Measurements from ENCODE around the gene NLRP3. TPM values are rescaled to one million over a fixed set of nuclear protein-coding genes. Genes with fewer than 3 reads are reported as not detected.

NLRP3 gene
- polyA plus RNA-seq, 1 of the 3 experiments (the other 2 are of a cell fraction), result 0.87 TPM

DNA sequence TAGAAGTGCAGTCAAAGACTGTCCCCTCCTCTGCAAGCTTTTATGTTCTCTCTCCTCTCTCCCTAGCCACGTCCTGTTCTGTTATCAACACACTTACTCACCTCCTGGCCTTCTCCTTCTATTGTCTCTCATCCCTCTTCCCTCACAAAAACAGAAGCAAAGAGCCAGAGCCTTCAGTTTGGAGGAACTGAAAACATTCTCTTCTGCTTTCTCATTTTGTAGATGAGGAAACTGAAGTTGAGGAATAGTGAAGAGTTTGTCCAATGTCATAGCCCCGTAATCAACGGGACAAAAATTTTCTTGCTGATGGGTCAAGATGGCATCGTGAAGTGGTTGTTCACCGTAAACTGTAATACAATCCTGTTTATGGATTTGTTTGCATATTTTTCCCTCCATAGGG is 1.9 kb downstream of the NLRP3 start:
- Histone ChIP-seq H3K9me3 (no peaks in the 10 kb centered on the region), H3K4me3 (ENCODE audit: low read depth in 2 of 2, low read length in 1 of 2) (no peak overlapping the region), H3K27me3 (ENCODE audit: insufficient read depth) (no peaks in the 10 kb centered on the region), H3K4me2 (no peak overlapping the region), H2AFZ (ENCODE audit: low read depth) (no peak overlapping the region), H3K27ac (ENCODE audit: low read depth in 2 of 2, low read length in 1 of 2) (no peak overlapping the region), H3K36me3 (replicated peaks in 1 of 2; ENCODE audit: control insufficient read depth in 1 of 2, insufficient read depth in 2 of 2, low read length in 1 of 2) (no peaks in the 10 kb centered on the region), H4K20me1 (ENCODE audit: insufficient read depth) (no peaks in the 10 kb centered on the region), H3K9me2 (no peaks in the 10 kb centered on the region), H3K79me2 (ENCODE audit: insufficient read depth) (no peaks in the 10 kb centered on the region), H3K4me1 (ENCODE audit: control insufficient read depth in 1 of 2, insufficient read depth in 2 of 2, low read depth in 1 of 2, low read length in 1 of 2) (no peaks in the 10 kb centered on the region; a peak in 1 of 4 replicates), H3K9ac (no peak overlapping the region), H3F3A (replicated peaks; ENCODE audit: insufficient read depth) (no peaks in the 10 kb centered on the region)
- WGBS (ENCODE audit: low lambda C conversion rate), result 75% methylated on average over 5 of the region's 5 CpGs
- ChIA-PET POLR2A (no interaction called here), CTCF (no interaction called here)
- TF ChIP-seq RAD21 (IDR thresholded peaks at IDR 0.05; ENCODE audit: low read length) (no peak), SMC3 (IDR thresholded peaks at IDR 0.05; ENCODE audit: low read depth, low read length) (no peak), FOXM1 (IDR thresholded peaks at IDR 0.05; ENCODE audit: low read depth) (no peak), GABPA (IDR thresholded peaks at IDR 0.05; ENCODE audit: low read depth) (no peak), EZH2phosphoT487 (IDR thresholded peaks at IDR 0.05; ENCODE audit: borderline replicate concordance, low read depth) (no peak), SIN3A (IDR thresholded peaks at IDR 0.05; ENCODE audit: borderline replicate concordance, low read depth, low read length) (no peak), RXRA (IDR thresholded peaks at IDR 0.05; ENCODE audit: borderline replicate concordance, low read depth) (no peak), RFX5 (IDR thresholded peaks at IDR 0.05; ENCODE audit: low read length) (no peak), NRF1 (IDR thresholded peaks at IDR 0.05; ENCODE audit: low read depth, low read length) (no peak), USF2 (IDR thresholded peaks at IDR 0.05; ENCODE audit: borderline replicate concordance, low read depth, low read length) (no peak), CHD2 (IDR thresholded peaks at IDR 0.05; ENCODE audit: low read length, partially characterized antibody) (no peak), EP300 (IDR thresholded peaks at IDR 0.05; ENCODE audit: borderline replicate concordance in 1 of 2, low read depth in 1 of 2, low read length in 1 of 2) (no peak)
- TF ChIP-seq, protein P1, sequence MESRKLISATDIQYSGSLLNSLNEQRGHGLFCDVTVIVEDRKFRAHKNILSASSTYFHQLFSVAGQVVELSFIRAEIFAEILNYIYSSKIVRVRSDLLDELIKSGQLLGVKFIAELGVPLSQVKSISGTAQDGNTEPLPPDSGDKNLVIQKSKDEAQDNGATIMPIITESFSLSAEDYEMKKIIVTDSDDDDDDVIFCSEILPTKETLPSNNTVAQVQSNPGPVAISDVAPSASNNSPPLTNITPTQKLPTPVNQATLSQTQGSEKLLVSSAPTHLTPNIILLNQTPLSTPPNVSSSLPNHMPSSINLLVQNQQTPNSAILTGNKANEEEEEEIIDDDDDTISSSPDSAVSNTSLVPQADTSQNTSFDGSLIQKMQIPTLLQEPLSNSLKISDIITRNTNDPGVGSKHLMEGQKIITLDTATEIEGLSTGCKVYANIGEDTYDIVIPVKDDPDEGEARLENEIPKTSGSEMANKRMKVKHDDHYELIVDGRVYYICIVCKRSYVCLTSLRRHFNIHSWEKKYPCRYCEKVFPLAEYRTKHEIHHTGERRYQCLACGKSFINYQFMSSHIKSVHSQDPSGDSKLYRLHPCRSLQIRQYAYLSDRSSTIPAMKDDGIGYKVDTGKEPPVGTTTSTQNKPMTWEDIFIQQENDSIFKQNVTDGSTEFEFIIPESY (IDR thresholded peaks at IDR 0.05; ENCODE audit: borderline replicate concordance, low read depth), result no peak
- TF ChIP-seq, protein P2, sequence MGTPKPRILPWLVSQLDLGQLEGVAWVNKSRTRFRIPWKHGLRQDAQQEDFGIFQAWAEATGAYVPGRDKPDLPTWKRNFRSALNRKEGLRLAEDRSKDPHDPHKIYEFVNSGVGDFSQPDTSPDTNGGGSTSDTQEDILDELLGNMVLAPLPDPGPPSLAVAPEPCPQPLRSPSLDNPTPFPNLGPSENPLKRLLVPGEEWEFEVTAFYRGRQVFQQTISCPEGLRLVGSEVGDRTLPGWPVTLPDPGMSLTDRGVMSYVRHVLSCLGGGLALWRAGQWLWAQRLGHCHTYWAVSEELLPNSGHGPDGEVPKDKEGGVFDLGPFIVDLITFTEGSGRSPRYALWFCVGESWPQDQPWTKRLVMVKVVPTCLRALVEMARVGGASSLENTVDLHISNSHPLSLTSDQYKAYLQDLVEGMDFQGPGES (IDR thresholded peaks at IDR 0.05; ENCODE audit: low read depth, low read length), result no peak
- TF ChIP-seq, protein P3, sequence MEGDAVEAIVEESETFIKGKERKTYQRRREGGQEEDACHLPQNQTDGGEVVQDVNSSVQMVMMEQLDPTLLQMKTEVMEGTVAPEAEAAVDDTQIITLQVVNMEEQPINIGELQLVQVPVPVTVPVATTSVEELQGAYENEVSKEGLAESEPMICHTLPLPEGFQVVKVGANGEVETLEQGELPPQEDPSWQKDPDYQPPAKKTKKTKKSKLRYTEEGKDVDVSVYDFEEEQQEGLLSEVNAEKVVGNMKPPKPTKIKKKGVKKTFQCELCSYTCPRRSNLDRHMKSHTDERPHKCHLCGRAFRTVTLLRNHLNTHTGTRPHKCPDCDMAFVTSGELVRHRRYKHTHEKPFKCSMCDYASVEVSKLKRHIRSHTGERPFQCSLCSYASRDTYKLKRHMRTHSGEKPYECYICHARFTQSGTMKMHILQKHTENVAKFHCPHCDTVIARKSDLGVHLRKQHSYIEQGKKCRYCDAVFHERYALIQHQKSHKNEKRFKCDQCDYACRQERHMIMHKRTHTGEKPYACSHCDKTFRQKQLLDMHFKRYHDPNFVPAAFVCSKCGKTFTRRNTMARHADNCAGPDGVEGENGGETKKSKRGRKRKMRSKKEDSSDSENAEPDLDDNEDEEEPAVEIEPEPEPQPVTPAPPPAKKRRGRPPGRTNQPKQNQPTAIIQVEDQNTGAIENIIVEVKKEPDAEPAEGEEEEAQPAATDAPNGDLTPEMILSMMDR (IDR thresholded peaks at IDR 0.05), result no peak
- no peak for DNase-seq

Data from SK-N-SH (cell line).